Prostate gland (tissue), 2 donors: ENCODE measurements around the gene PF4V1. TPM values are rescaled to one million over a fixed set of nuclear protein-coding genes. Genes with fewer than 3 reads are reported as not detected.

Experiments
- DNase-seq: peaks from one replicate; pipeline ENCODE4 v3.0.0-alpha.2; 2019; ENCODE audit warnings: low spot score
- H3K27ac ChIP-seq, 2 donors: fragments of 200-600 bp; sonication (generic); 2 replicates each; pipeline ENCODE4 v1.5.1; 2017 to 2019
- H3K27me3 ChIP-seq: fragments of 200-600 bp; sonication (generic); replicated peaks from 2 replicates; pipeline ENCODE4 v1.5.1; 2019; ENCODE audit not compliant: insufficient read depth
- H3K36me3 ChIP-seq, 2 donors: fragments of 200-600 bp; sonication (generic); 1 replicate in 1 of 2; 2 replicates in 1 of 2; pipeline versions ENCODE4 v1.5.1 to v1.8.1; 2017 to 2019
- H3K4me1 ChIP-seq: fragments of 200-600 bp; sonication (generic); replicated peaks from 2 replicates; pipeline ENCODE4 v1.5.1; 2019
- H3K4me3 ChIP-seq, 2 donors: fragments of 200-600 bp; sonication (generic); 2 replicates each; pipeline ENCODE4 v1.5.1; 2017 to 2019
- H3K9me3 ChIP-seq: fragments of 200-600 bp; sonication (generic); 2 replicates; pipeline ENCODE4 v1.5.1; 2017
- POLR2A ChIP-seq: fragments of 450-650 bp; IDR thresholded peaks from one replicate; pipeline ENCODE4 v1.6.1; 2016; ENCODE audit warnings: antibody characterized with exemption, mild to moderate bottlenecking
- POLR2AphosphoS5 ChIP-seq: sonication (generic); formaldehyde crosslinking; IDR thresholded peaks from one replicate; pipeline ENCODE4 v1.6.1; 2017; ENCODE audit warnings: antibody characterized with exemption
- WGBS: methylation state at CpG from one replicate; pipeline ENCODE4 v1.1.5; 2018; 5-methylcytosine and 5-hydroxymethylcytosine counted together
- intact Hi-C: fragments of 100-400 bp; cut with DNase I; formaldehyde crosslinking; loops from one replicate; pipeline ENCODE4 v1.14.2; 2022
- total RNA-seq, 2 donors: library from RNA; depleted of rRNA; stranded (reverse); fragments of >200 nt; gene quantifications; one replicate each; pipeline ENCODE4 v1.1.0, GENCODE V29; 2016
- TF ChIP-seq, protein P1 (sequence below), 4 experiments: fragments of 200-600 bp in 2 of 4; fragments of 450-650 bp in 2 of 4; sonication (generic) in 2 of 4; IDR thresholded peaks; 1 replicate in 3 of 4; 2 replicates in 1 of 4; pipeline ENCODE4 v1.5.1; 2016 to 2019; ENCODE audit warnings: antibody characterized with exemption in 4 of 4, mild to moderate bottlenecking in 2 of 4, moderate library complexity in 2 of 4

PF4V1 gene
- total RNA-seq, 2 donors from 2014 or later = not detected

DNA sequence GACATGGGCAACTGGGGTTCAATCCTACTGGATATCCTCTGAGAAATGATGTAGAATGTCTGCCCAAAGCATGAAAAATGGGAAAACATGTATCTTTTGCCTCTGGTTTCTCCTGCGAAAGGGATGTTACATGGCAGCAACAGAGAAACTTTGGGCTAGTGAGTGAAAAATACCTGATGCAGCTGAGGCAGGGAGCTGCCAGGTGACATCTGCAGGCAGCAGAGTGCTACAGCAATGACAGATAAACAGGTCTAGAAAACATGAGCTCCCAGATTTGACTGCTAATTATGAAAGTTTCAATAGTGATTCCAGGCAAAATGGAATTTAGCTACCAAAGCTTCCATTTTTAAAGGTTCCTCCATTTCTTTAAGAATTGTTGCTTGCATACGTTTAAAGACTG, 11.3 kb downstream of the PF4V1 start:
- peak; percentile 24 for DNase-seq
- Histone ChIP-seq H3K4me3 (no peak overlapping the region), H3K27me3 (no peaks in the 10 kb centered on the region), H3K27ac (no peak overlapping the region), H3K9me3 (no peaks in the 10 kb centered on the region), H3K36me3 (no peaks in the 10 kb centered on the region), H3K4me1 (no peaks in the 10 kb centered on the region)
- intact Hi-C loops = loop anchor here (10.0 kb wide), 1 partner anchor 200 kb away; no protein-coding TSS in a partner anchor
- TF ChIP-seq POLR2AphosphoS5 (peak; percentile 12), POLR2A (no peak)
- TF ChIP-seq, protein P1, sequence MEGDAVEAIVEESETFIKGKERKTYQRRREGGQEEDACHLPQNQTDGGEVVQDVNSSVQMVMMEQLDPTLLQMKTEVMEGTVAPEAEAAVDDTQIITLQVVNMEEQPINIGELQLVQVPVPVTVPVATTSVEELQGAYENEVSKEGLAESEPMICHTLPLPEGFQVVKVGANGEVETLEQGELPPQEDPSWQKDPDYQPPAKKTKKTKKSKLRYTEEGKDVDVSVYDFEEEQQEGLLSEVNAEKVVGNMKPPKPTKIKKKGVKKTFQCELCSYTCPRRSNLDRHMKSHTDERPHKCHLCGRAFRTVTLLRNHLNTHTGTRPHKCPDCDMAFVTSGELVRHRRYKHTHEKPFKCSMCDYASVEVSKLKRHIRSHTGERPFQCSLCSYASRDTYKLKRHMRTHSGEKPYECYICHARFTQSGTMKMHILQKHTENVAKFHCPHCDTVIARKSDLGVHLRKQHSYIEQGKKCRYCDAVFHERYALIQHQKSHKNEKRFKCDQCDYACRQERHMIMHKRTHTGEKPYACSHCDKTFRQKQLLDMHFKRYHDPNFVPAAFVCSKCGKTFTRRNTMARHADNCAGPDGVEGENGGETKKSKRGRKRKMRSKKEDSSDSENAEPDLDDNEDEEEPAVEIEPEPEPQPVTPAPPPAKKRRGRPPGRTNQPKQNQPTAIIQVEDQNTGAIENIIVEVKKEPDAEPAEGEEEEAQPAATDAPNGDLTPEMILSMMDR (IDR thresholded peaks at IDR 0.05) = peak in 3 of 4 experiments; percentile 33 to 60 (median 57)
- WGBS = 51% methylated on average over 2 of the region's 2 CpGs

DNA sequence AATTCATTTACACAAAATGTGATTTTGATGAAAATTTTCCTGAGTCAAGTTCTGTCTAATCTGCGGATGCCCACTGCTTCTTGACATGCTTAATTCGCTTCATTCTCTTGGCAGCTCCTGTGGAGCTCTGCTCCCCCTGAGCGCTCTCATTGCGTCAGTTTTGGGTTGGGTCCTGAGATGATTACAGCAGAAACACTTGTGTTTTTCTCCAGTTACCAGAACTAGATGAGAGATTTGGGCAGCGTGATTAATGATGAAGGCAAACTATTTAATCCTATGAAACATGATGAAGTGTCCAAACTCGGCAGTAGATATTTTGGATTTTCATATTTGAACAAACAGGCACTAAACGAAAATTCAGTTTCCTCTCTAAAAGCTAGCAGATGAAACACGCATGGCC, 11.9 kb downstream of the PF4V1 start:
- no peak overlapping the region for H3K27ac ChIP-seq
- H3K27me3 ChIP-seq = no peaks in the 10 kb centered on the region
- H3K36me3 ChIP-seq = no peaks in the 10 kb centered on the region
- H3K9me3 ChIP-seq = no peaks in the 10 kb centered on the region
- TF ChIP-seq POLR2AphosphoS5 = no peak
- TF ChIP-seq, protein P1 (IDR thresholded peaks at IDR 0.05) = no peak
- no peak for TF ChIP-seq POLR2A
- intact Hi-C loops = loop anchor here (10.0 kb wide), 1 partner anchor 200 kb away; no protein-coding TSS in a partner anchor
- 83% methylated on average over 8 of the region's 8 CpGs for WGBS
- H3K4me3 ChIP-seq = no peak overlapping the region
- no peaks in the 10 kb centered on the region for H3K4me1 ChIP-seq
- DNase-seq = no peak

DNA sequence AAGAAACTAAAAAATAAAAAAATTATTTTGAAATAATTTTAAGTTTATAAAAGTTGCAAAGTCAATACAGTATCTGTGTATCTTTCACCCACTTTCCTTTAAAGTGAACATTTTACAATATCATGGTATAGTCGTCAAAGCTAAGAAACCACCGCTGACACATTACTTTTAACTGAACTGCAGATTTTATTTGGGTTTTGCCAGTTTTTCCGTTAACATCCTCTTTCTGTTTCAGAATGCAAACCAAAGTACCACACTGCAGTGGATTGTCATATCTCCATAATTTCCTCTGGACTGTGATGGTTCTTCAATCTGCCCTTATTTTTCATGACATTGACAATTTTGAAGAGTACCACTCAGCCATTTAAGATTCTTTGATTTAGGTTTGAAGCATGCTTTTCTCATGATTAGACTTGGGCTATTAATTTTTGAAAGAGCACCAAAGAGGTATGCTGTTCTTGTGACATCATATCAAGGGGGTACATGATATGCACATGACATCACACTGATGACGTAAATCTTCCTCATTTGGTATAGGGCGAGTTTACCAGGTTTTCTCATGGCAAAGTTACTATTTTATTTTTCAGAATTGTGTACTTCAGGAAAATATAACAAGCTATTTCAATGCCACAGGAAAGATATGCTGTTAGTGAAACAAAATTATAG, 12.5 kb downstream of the PF4V1 start:
- TF ChIP-seq, protein P1 (IDR thresholded peaks at IDR 0.05) = no peak
- TF ChIP-seq POLR2A = no peak
- TF ChIP-seq POLR2AphosphoS5 = no peak
- intact Hi-C loops = loop anchor here (10.0 kb wide), 1 partner anchor 201 kb away; no protein-coding TSS in a partner anchor
- whole genome bisulfite sequencing = 86% methylated on average over 5 of the region's 5 CpGs
- Histone ChIP-seq H3K27me3 (no peaks in the 10 kb centered on the region), H3K4me3 (no peak overlapping the region), H3K4me1 (no peaks in the 10 kb centered on the region), H3K27ac (no peak overlapping the region), H3K36me3 (no peaks in the 10 kb centered on the region), H3K9me3 (no peaks in the 10 kb centered on the region)
- DNase-seq = no peak

DNA sequence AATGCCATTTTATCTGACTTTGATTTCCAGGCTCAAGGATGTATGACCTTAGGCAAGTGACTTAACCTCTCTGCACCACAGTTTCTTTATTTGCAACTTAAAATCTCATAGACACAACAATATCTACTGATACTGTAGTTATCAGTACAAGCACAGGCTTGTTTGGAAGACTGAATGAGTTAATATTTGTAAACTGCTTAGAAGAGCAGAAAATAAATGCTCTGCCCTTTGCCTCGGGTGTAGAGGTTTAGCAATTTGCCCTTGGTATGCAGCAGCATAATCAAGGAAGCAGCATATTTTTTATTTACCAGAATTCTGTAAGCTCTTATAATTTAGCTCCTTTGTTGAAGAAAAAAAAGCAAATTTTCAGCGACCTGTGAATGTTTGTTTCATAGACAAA, 13.2 kb downstream of the PF4V1 start:
- 68% methylated on average over 2 of the region's 2 CpGs for WGBS
- Histone ChIP-seq H3K9me3 (no peaks in the 10 kb centered on the region), H3K27ac (no peak overlapping the region), H3K4me3 (no peak overlapping the region), H3K4me1 (no peaks in the 10 kb centered on the region), H3K36me3 (no peaks in the 10 kb centered on the region), H3K27me3 (no peaks in the 10 kb centered on the region)
- TF ChIP-seq POLR2A (no peak), POLR2AphosphoS5 (no peak)
- TF ChIP-seq, protein P1 (IDR thresholded peaks at IDR 0.05) = no peak
- intact Hi-C loops = loop anchor here (10.0 kb wide), 1 partner anchor 201 kb away; no protein-coding TSS in a partner anchor
- DNase-seq = no peak

DNA sequence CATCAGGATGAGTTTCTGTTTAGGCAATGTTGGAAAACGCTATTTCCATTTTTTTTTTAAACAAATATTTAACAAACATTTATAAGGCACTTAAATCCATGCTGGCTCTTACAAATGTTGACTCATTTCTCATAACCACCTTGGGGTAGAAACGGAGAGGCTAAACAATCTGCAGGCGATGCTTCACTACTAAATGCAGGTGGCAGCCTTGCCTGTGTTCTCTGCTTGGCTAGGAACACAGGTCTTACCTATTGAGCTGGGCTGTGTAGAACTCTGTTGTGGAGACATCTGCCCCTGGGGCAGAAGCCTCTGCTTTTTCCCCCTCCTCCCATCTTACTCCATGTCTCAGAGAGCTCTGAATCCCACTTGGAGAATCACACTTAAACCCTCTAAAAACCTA, 14.7 kb downstream of the PF4V1 start:
- DNase-seq = peak; percentile 61
- TF ChIP-seq POLR2A = no peak
- TF ChIP-seq, protein P1 (IDR thresholded peaks at IDR 0.05) = peak in 3 of 4 experiments; percentile 8 to 46 (median 41)
- Histone ChIP-seq H3K27ac (no peak overlapping the region), H3K36me3 (no peaks in the 10 kb centered on the region), H3K9me3 (no peaks in the 10 kb centered on the region), H3K27me3 (no peaks in the 10 kb centered on the region), H3K4me3 (no peak overlapping the region), H3K4me1 (no peaks in the 10 kb centered on the region)
- intact Hi-C loops = loop anchor here (10.0 kb wide), 1 partner anchor 203 kb away; no protein-coding TSS in a partner anchor
- WGBS = 50% methylated on average over 3 of the region's 3 CpGs
